ENCODE measurements around the gene ZNF496.
"Not testable (repeated sequence)": the region's sequence is repeated elsewhere in the genome, so short reads cannot be mapped to it uniquely, and the experiment has no call there.

ZNF496 gene

DNA sequence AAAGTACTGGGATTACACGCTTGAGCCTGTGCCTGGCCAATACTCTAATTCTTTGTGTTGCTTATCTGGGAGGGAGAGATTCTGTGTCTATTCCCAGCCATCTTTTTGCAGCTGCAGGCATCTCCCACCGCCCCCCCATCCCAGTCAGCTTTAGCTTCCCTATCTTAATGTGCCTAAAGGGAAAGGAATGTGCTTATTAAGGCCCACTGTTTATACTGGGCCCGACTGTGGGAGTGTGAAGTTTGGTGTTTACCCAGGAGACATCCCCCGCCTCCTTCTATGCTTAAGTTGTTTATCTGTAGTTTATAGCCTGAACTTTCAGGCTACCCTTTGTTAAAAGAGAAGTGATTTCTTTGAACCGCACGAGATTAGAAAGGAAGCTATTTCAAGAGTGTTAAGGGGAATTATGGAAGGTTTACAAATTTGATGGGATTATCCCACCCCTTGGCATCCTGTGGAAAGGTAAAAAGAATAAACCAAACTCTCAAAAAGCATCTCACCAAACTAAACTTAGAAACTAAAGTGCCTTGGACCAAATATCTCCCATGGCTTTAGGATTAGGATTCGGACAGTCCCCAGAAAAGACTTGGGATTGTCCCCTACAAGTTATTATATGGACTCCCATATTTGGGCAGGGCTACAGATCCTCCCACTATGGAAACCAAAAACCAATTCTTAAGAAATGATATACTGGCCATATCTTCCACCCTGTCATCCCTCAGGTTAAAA, 25.5 kb upstream of the ZNF496 start:
- Histone ChIP-seq H3K9me3 (ENCODE audit: insufficient read depth, low read depth, low read length) (peaks cover 8% of the 10 kb centered on the region), H3K4me1 (ENCODE audit: insufficient read depth, low read length) (peaks cover 15% of the 10 kb centered on the region), H3K4me3 (ENCODE audit: low read length) (no peak overlapping the region), H3K27ac (ENCODE audit: low read length) (no peak overlapping the region), H3K36me3 (ENCODE audit: insufficient read depth, low read depth, low read length) (no peaks in the 10 kb centered on the region), H3K9ac (ENCODE audit: low read depth, low read length) (no peak overlapping the region), H3K27me3 (ENCODE audit: insufficient read depth, low read length) (no peaks in the 10 kb centered on the region)

- H3K4me1 ChIP-seq (ENCODE audit: insufficient read depth, low read length); H3K27ac ChIP-seq (ENCODE audit: low read length); H3K4me3 ChIP-seq (ENCODE audit: low read length); H3K9me3 ChIP-seq (ENCODE audit: insufficient read depth, low read depth, low read length); H3K9ac ChIP-seq (ENCODE audit: low read depth, low read length); H3K27me3 ChIP-seq (ENCODE audit: insufficient read depth, low read length); H3K36me3 ChIP-seq (ENCODE audit: insufficient read depth, low read depth, low read length): not testable (repeated sequence)
Measured at GRCh38 chr1:247355160-247355559, 23.5 kb upstream of the ZNF496 start.

DNA sequence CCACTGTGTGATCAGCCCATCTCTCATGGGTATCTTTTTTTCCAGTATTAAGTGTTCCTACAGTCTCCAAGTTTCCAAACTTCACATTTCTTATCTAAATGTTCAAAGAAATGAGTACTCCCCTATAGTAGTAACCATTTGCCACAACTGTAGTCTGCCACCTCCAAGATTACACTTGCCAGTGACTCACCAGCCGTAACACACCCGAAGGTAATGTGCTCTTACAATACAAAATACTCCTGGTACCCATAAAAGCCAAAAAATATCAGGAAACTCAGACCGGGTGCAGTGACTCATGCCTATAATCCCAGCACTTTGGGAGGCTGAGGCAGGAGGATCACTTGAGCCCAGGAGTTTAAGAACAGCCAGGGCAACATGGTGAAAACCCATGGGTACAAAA, 20.5 kb upstream of the ZNF496 start:
- Histone ChIP-seq H3K4me3 (ENCODE audit: low read length) (no peak overlapping the region), H3K36me3 (ENCODE audit: insufficient read depth, low read depth, low read length) (no peaks in the 10 kb centered on the region), H3K27me3 (ENCODE audit: insufficient read depth, low read length) (no peaks in the 10 kb centered on the region), H3K9me3 (ENCODE audit: insufficient read depth, low read depth, low read length) (peaks cover 8% of the 10 kb centered on the region), H3K9ac (ENCODE audit: low read depth, low read length) (no peak overlapping the region), H3K4me1 (ENCODE audit: insufficient read depth, low read length) (peaks cover 1% of the 10 kb centered on the region), H3K27ac (ENCODE audit: low read length) (no peak overlapping the region)

GRCh38 chr1:247350587-247350986, 18.9 kb upstream of the ZNF496 start:
- no peaks in the 10 kb centered on the region for H3K4me1 ChIP-seq (ENCODE audit: insufficient read depth, low read length)
- H3K9me3 ChIP-seq (ENCODE audit: insufficient read depth, low read depth, low read length): peaks cover 2% of the 10 kb centered on the region; the same call in 1 of the 2 replicates
- H3K4me3 ChIP-seq (ENCODE audit: low read length): no peak overlapping the region
- no peaks in the 10 kb centered on the region for H3K36me3 ChIP-seq (ENCODE audit: insufficient read depth, low read depth, low read length)
- H3K27ac ChIP-seq (ENCODE audit: low read length): no peak overlapping the region
- no peaks in the 10 kb centered on the region for H3K27me3 ChIP-seq (ENCODE audit: insufficient read depth, low read length)
- H3K9ac ChIP-seq (ENCODE audit: low read depth, low read length): no peak overlapping the region

DNA sequence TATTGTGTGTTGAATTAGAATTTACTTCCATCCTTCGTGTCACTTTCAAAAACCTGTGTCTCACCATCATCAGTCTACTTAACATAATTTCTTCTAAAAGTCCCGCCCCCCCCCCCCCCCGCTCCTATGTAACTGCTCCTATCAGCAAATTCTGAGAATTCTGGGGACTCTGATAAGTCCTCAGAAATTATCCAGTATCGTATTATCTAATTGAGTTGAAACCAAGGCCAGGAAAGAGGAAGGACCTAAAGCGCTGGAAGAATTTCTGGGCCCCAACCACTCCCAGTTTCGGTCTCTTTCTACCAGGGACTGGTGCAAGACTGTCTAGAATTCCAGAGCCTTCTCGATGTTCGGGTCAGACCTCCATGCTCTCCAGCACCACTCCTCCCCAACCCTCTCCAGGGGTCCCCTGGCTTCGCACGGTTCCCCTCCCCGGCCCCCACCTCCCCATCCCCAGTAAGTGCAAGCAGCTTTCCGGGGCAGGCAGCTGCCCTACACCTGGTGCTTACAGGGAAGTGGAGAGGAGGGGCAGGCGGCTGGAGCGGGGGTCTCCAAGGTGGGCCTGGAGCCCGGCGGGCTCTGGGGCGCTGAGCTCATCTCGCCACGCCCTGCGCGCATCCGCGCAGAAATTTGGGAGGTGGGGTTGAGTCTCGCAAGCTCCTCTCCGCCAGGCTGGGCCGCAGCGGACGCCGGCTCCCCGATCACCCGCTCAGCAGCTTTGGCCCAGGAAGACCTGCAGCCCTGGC, 16.0 kb upstream of the ZNF496 start:
- no peak overlapping the region for H3K9ac ChIP-seq (ENCODE audit: low read depth, low read length)
- no peaks in the 10 kb centered on the region for H3K9me3 ChIP-seq (ENCODE audit: insufficient read depth, low read depth, low read length)
- H3K36me3 ChIP-seq (ENCODE audit: insufficient read depth, low read depth, low read length): no peaks in the 10 kb centered on the region
- no peak overlapping the region for H3K27ac ChIP-seq (ENCODE audit: low read length)
- no peaks in the 10 kb centered on the region for H3K4me1 ChIP-seq (ENCODE audit: insufficient read depth, low read length)
- no peaks in the 10 kb centered on the region for H3K27me3 ChIP-seq (ENCODE audit: insufficient read depth, low read length)
- peak overlapping the region; percentile 38; the same call in 1 of the 2 replicates for H3K4me3 ChIP-seq (ENCODE audit: low read length)

GRCh38 chr1:247345881-247346280, 14.2 kb upstream of the ZNF496 start:
- Histone ChIP-seq H3K27ac (ENCODE audit: low read length) (no peak overlapping the region), H3K27me3 (ENCODE audit: insufficient read depth, low read length) (no peaks in the 10 kb centered on the region), H3K36me3 (ENCODE audit: insufficient read depth, low read depth, low read length) (peaks cover 11% of the 10 kb centered on the region; the same call in 1 of the 2 replicates), H3K4me1 (ENCODE audit: insufficient read depth, low read length) (no peaks in the 10 kb centered on the region), H3K4me3 (ENCODE audit: low read length) (no peak overlapping the region), H3K9me3 (ENCODE audit: insufficient read depth, low read depth, low read length) (no peaks in the 10 kb centered on the region), H3K9ac (ENCODE audit: low read depth, low read length) (no peak overlapping the region)

DNA sequence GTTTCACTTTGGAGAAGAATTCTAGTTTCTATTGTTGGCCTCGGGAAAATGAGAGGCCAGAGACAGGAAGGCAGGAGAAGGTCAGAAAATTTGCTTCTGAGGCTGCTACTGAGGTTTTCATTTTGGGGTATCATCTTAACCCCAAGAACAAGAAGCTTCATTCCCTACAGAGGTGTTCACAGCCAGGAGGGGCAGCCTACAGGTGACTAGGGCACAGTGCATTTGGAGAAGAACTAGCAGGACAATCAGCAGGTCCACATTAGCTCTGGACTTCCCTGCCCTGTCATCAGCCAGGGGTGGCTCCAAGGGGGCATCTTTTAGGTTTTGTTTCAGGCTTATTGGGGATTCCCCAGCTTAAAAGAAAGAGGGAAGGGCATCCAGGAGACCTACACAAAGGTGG, 12.1 kb upstream of the ZNF496 start:
- no peak overlapping the region for H3K27ac ChIP-seq (ENCODE audit: low read length)
- H3K9me3 ChIP-seq (ENCODE audit: insufficient read depth, low read depth, low read length): no peaks in the 10 kb centered on the region
- no peaks in the 10 kb centered on the region for H3K27me3 ChIP-seq (ENCODE audit: insufficient read depth, low read length)
- H3K4me1 ChIP-seq (ENCODE audit: insufficient read depth, low read length): no peaks in the 10 kb centered on the region
- H3K4me3 ChIP-seq (ENCODE audit: low read length): no peak overlapping the region
- H3K9ac ChIP-seq (ENCODE audit: low read depth, low read length): no peak overlapping the region
- H3K36me3 ChIP-seq (ENCODE audit: insufficient read depth, low read depth, low read length): peaks cover 32% of the 10 kb centered on the region

DNA sequence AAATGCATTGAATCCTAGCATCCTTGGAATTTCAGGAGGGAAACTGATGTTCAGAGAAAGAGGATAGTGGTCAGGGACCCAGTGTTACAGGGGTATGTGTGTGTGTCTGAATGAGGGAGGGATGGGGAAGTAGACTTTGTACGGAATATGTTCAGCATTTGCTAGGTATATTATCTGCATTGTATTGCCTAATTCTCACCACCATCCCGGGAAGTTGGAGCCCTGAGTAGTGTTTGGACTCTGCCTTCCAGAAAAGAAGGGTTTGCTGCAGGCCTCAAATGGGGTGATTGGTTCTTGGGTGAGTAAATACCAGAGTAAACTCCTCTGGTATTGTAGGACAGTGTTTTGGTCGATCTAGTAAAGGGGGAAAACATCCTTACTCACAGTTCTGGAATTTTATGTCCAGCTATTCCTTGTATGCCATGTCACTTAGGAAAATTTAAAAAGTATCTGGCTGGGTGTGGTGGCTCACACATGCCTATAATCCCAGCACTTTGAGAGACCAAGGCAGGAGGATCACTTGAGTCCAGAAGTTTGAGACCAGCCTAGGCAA, 7.1 kb upstream of the ZNF496 start:
- H3K9me3 ChIP-seq (ENCODE audit: insufficient read depth, low read depth, low read length): no peaks in the 10 kb centered on the region

GRCh38 chr1:247337961-247338360, 6.3 kb upstream of the ZNF496 start:
- Histone ChIP-seq H3K9ac (ENCODE audit: low read depth, low read length) (no peak overlapping the region), H3K9me3 (ENCODE audit: insufficient read depth, low read depth, low read length) (no peaks in the 10 kb centered on the region), H3K27ac (ENCODE audit: low read length) (no peak overlapping the region), H3K4me1 (ENCODE audit: insufficient read depth, low read length) (peaks cover 30% of the 10 kb centered on the region), H3K36me3 (ENCODE audit: insufficient read depth, low read depth, low read length) (peaks cover 47% of the 10 kb centered on the region), H3K4me3 (ENCODE audit: low read length) (no peak overlapping the region), H3K27me3 (ENCODE audit: insufficient read depth, low read length) (no peaks in the 10 kb centered on the region)

More for the DNA sequence above, 7.1 kb upstream of the ZNF496 start:
- Histone ChIP-seq H3K27ac (ENCODE audit: low read length) (no peak overlapping the region), H3K4me1 (ENCODE audit: insufficient read depth, low read length) (peaks cover 22% of the 10 kb centered on the region), H3K27me3 (ENCODE audit: insufficient read depth, low read length) (no peaks in the 10 kb centered on the region), H3K4me3 (ENCODE audit: low read length) (no peak overlapping the region), H3K36me3 (ENCODE audit: insufficient read depth, low read depth, low read length) (peaks cover 45% of the 10 kb centered on the region), H3K9ac (ENCODE audit: low read depth, low read length) (no peak overlapping the region)

- H3K9me3 ChIP-seq (ENCODE audit: insufficient read depth, low read depth, low read length): no peaks in the 10 kb centered on the region
- no peak overlapping the region for H3K27ac ChIP-seq (ENCODE audit: low read length)
- peaks cover 30% of the 10 kb centered on the region for H3K4me1 ChIP-seq (ENCODE audit: insufficient read depth, low read length)
- peaks cover 47% of the 10 kb centered on the region for H3K36me3 ChIP-seq (ENCODE audit: insufficient read depth, low read depth, low read length)
- H3K4me3 ChIP-seq (ENCODE audit: low read length): no peak overlapping the region
- H3K9ac ChIP-seq (ENCODE audit: low read depth, low read length): no peak overlapping the region
- no peaks in the 10 kb centered on the region for H3K27me3 ChIP-seq (ENCODE audit: insufficient read depth, low read length)
Measured at GRCh38 chr1:247337250-247337746, 5.6 kb upstream of the ZNF496 start.

DNA sequence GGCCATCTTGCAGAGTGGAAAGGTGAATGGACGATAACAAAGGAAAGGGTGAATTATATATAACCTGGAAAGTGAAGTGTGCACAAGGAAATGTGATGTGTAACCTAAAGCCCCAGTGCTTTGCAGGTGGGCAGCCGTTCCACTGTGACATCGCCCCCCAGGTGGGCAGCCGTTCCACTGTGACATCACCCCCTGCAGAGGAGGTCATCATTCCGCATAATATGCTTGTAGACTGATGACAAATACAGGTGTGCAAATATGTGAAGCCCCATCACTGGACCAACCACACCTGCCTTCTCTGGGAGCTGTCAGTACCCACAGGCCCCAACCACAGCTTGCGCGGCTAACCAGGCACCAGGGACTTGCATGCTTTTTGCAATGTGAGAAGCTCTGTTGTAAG, 4.7 kb upstream of the ZNF496 start:
- H3K9ac ChIP-seq (ENCODE audit: low read depth, low read length): no peak overlapping the region
- no peak overlapping the region for H3K4me3 ChIP-seq (ENCODE audit: low read length)
- no peak overlapping the region for H3K27ac ChIP-seq (ENCODE audit: low read length)
- peaks cover 30% of the 10 kb centered on the region for H3K4me1 ChIP-seq (ENCODE audit: insufficient read depth, low read length)
- no peaks in the 10 kb centered on the region for H3K27me3 ChIP-seq (ENCODE audit: insufficient read depth, low read length)
- H3K36me3 ChIP-seq (ENCODE audit: insufficient read depth, low read depth, low read length): peaks cover 41% of the 10 kb centered on the region
- no peaks in the 10 kb centered on the region for H3K9me3 ChIP-seq (ENCODE audit: insufficient read depth, low read depth, low read length)

DNA sequence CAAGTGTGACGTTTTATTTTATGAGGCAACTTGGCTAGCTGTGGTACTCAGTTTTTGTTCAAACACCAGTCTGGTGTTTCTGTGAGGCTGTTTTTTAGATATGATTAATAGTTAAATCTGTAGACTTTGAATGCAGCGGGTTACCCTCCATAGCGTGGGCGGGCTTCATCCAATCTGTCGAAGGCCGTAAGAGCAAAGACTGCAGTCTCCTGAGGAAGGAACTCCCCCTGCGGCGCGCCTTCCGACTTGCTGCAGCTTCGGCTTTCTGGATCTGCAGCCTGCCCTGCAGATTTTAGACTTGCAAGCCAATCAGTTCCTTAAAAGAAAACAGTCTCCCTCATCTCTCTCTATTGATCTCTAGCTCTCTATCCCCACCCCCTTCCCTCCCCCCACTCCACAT, 4.2 kb upstream of the ZNF496 start:
- no peak overlapping the region for H3K27ac ChIP-seq (ENCODE audit: low read length)
- H3K4me1 ChIP-seq (ENCODE audit: insufficient read depth, low read length): peaks cover 30% of the 10 kb centered on the region
- H3K36me3 ChIP-seq (ENCODE audit: insufficient read depth, low read depth, low read length): peaks cover 36% of the 10 kb centered on the region
- H3K4me3 ChIP-seq (ENCODE audit: low read length): peak overlapping the region; percentile 27; the same call in 1 of the 2 replicates
- H3K9ac ChIP-seq (ENCODE audit: low read depth, low read length): no peak overlapping the region
- no peaks in the 10 kb centered on the region for H3K9me3 ChIP-seq (ENCODE audit: insufficient read depth, low read depth, low read length)
- H3K27me3 ChIP-seq (ENCODE audit: insufficient read depth, low read length): no peaks in the 10 kb centered on the region

Measured in iPS-20b (cell line).